Measurements from ENCODE around the gene HAAO. TPM values are rescaled to one million over a fixed set of nuclear protein-coding genes. Genes with fewer than 3 reads are reported as not detected.
A peak's percentile ranks its signal among the peaks of the same experiment; 100 is the strongest.

Gene HAAO
- total and polyA plus RNA-seq, 2 of the 13 experiments (the other 11 are each of a cell fraction or from before 2014, with no cell fraction given) = 36.1 to 42.7 TPM

DNA sequence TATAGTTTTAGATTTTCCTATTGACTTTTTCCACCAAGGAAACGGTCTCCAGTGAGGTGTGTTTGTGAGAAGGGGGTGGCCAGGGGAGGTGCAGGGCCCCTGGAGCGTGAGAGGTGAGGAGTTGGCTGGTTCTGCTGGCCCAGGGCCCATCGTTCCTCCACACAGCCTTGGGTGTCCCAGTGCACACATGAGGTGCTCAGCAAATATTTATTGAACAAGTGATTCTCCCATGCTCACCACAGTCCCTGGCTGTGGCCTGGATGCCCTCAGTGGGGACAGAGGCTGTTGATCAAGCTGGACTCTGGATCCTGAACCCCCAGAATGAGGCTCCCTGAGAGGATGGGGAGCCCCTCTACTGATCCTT is 5.0 kb downstream of the HAAO start (continued):
- TF ChIP-seq NR2F6 (IDR thresholded peaks at IDR 0.05) (0 out of 2 replicates have a peak, but pooled peaks have one; percentile 31), NR2F6 (CRISPR knock-in tag; IDR thresholded peaks at IDR 0.05) (0 out of 2 replicates have a peak, but pooled peaks have one; percentile 4), SKI (IDR thresholded peaks at IDR 0.05; ENCODE audit: partially characterized antibody) (peak; percentile 32), TEAD3 (CRISPR knock-in tag; optimal IDR thresholded peaks at IDR 0.05; ENCODE audit: borderline replicate concordance) (peak; percentile 23), GZF1 (CRISPR knock-in tag; IDR thresholded peaks at IDR 0.05) (no peak), CCAR2 (optimal IDR thresholded peaks at IDR 0.05; ENCODE audit: low read depth, low read length) (no peak), ZBTB20 (CRISPR knock-in tag; IDR thresholded peaks at IDR 0.05; ENCODE audit: borderline replicate concordance, low read depth) (0 out of 2 replicates have a peak, but pooled peaks have one; percentile 16), KAT2B (IDR thresholded peaks at IDR 0.05; ENCODE audit: borderline replicate concordance, low read depth, low read length) (no peak), AGO2 (optimal IDR thresholded peaks at IDR 0.05; ENCODE audit: low read depth, low read length) (no peak), THAP11 (CRISPR knock-in tag; IDR thresholded peaks at IDR 0.05) (0 out of 2 replicates have a peak, but pooled peaks have one; percentile 20), ZNF530 (CRISPR knock-in tag; IDR thresholded peaks at IDR 0.05; ENCODE audit: low read depth) (no peak), ZNF354B (CRISPR knock-in tag; IDR thresholded peaks at IDR 0.05) (no peak), POLR2G (IDR thresholded peaks at IDR 0.05; ENCODE audit: low read depth, low read length) (no peak), TCF12 (IDR thresholded peaks at IDR 0.05) (no peak), TCF12 (CRISPR knock-in tag; IDR thresholded peaks at IDR 0.05) (0 out of 2 replicates have a peak, but pooled peaks have one; percentile 19), BCL6 (CRISPR knock-in tag; IDR thresholded peaks at IDR 0.05) (0 out of 2 replicates have a peak, but pooled peaks have one; percentile 12), KLF16 (CRISPR knock-in tag; IDR thresholded peaks at IDR 0.05) (peak in 1 of 2 experiments; percentile 38; a peak in 1 of 4 replicates), SRSF9 (IDR thresholded peaks at IDR 0.05; ENCODE audit: borderline replicate concordance, insufficient read depth, low read depth, low read length, poor library complexity, severe bottlenecking) (no peak), ZNF773 (CRISPR knock-in tag; IDR thresholded peaks at IDR 0.05; ENCODE audit: borderline replicate concordance) (no peak), POGZ (CRISPR knock-in tag; IDR thresholded peaks at IDR 0.05) (0 out of 2 replicates have a peak, but pooled peaks have one; percentile 29)
- TF ChIP-seq, protein P1, sequence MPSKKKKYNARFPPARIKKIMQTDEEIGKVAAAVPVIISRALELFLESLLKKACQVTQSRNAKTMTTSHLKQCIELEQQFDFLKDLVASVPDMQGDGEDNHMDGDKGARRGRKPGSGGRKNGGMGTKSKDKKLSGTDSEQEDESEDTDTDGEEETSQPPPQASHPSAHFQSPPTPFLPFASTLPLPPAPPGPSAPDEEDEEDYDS (CRISPR knock-in tag; IDR thresholded peaks at IDR 0.05) = no peak
- TF ChIP-seq, protein P2, sequence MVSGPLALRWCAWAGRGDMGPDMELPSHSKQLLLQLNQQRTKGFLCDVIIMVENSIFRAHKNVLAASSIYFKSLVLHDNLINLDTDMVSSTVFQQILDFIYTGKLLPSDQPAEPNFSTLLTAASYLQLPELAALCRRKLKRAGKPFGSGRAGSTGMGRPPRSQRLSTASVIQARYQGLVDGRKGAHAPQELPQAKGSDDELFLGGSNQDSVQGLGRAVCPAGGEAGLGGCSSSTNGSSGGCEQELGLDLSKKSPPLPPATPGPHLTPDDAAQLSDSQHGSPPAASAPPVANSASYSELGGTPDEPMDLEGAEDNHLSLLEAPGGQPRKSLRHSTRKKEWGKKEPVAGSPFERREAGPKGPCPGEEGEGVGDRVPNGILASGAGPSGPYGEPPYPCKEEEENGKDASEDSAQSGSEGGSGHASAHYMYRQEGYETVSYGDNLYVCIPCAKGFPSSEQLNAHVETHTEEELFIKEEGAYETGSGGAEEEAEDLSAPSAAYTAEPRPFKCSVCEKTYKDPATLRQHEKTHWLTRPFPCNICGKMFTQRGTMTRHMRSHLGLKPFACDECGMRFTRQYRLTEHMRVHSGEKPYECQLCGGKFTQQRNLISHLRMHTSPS (CRISPR knock-in tag; IDR thresholded peaks at IDR 0.05; ENCODE audit: low read depth) = 0 out of 2 replicates have a peak, but pooled peaks have one; percentile 35
- TF ChIP-seq, protein P3, sequence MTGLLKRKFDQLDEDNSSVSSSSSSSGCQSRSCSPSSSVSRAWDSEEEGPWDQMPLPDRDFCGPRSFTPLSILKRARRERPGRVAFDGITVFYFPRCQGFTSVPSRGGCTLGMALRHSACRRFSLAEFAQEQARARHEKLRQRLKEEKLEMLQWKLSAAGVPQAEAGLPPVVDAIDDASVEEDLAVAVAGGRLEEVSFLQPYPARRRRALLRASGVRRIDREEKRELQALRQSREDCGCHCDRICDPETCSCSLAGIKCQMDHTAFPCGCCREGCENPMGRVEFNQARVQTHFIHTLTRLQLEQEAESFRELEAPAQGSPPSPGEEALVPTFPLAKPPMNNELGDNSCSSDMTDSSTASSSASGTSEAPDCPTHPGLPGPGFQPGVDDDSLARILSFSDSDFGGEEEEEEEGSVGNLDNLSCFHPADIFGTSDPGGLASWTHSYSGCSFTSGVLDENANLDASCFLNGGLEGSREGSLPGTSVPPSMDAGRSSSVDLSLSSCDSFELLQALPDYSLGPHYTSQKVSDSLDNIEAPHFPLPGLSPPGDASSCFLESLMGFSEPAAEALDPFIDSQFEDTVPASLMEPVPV (CRISPR knock-in tag; IDR thresholded peaks at IDR 0.05) = no peak
- TF ChIP-seq, protein P4, sequence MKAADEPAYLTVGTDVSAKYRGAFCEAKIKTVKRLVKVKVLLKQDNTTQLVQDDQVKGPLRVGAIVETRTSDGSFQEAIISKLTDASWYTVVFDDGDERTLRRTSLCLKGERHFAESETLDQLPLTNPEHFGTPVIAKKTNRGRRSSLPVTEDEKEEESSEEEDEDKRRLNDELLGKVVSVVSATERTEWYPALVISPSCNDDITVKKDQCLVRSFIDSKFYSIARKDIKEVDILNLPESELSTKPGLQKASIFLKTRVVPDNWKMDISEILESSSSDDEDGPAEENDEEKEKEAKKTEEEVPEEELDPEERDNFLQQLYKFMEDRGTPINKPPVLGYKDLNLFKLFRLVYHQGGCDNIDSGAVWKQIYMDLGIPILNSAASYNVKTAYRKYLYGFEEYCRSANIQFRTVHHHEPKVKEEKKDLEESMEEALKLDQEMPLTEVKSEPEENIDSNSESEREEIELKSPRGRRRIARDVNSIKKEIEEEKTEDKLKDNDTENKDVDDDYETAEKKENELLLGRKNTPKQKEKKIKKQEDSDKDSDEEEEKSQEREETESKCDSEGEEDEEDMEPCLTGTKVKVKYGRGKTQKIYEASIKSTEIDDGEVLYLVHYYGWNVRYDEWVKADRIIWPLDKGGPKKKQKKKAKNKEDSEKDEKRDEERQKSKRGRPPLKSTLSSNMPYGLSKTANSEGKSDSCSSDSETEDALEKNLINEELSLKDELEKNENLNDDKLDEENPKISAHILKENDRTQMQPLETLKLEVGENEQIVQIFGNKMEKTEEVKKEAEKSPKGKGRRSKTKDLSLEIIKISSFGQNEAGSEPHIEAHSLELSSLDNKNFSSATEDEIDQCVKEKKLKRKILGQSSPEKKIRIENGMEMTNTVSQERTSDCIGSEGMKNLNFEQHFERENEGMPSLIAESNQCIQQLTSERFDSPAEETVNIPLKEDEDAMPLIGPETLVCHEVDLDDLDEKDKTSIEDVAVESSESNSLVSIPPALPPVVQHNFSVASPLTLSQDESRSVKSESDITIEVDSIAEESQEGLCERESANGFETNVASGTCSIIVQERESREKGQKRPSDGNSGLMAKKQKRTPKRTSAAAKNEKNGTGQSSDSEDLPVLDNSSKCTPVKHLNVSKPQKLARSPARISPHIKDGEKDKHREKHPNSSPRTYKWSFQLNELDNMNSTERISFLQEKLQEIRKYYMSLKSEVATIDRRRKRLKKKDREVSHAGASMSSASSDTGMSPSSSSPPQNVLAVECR (CRISPR knock-in tag; IDR thresholded peaks at IDR 0.05; ENCODE audit: borderline replicate concordance) = 0 out of 2 replicates have a peak, but pooled peaks have one; percentile 39
